ENCODE data around the gene GFM1.

GRCh38 chr3:158678687-158679086, 34.4 kb downstream of the GFM1 start:
- TF ChIP-seq CTCF (IDR thresholded peaks at IDR 0.05) (no peak), POLR2A (IDR thresholded peaks at IDR 0.05) (no peak)
